ENCODE measurements around the gene ARHGAP22.

ARHGAP22 gene

DNA sequence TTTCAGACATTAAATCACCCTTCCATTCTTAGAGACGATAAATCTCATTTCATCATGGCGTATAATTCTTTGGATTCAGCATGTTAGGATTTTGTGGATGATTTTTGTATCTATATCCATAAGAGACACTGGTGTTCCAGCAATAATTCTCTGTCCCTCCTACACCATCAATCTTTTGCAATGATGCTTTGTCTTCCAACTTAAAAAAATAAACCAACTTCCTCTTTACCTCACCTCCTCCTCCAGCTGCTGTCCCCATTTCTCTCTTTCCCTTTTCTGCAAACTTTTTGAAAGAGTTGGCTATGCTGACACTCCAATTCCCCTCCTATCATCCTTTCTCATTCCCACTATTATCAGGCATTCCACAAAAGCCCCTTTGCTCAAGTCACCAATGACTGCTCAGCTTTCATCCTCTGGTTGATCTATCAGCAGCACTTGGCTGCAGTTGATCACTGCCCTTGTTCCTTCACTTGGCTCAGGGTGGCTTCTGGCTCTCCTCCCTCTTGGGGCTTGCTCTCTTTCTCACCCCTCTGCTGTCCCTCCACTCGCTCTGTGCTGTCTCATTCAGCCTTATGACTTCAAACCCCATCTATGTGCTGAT is 130.0 kb downstream of the ARHGAP22 start:
- no peak for DNase-seq

DNA sequence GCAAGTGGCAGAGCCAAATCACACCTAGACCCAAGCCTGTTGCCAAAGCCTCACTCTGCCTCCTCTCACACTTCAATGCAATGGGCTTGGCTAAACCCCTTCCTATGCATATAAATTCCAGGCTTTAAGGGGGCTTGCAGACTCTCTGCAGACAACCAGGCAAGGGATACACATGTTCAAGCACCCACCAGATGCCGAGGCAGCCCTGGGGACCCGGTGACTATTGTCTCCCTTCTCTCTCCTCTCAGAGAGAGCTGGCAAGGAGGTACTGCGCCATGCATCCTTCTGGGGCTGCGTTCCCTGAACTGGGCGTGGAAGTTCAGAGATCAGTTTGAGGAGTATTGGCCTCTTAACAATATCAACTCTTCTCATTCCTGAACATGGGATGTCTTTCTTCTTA is 131.2 kb downstream of the ARHGAP22 start:
- DNase-seq = no peak

DNA sequence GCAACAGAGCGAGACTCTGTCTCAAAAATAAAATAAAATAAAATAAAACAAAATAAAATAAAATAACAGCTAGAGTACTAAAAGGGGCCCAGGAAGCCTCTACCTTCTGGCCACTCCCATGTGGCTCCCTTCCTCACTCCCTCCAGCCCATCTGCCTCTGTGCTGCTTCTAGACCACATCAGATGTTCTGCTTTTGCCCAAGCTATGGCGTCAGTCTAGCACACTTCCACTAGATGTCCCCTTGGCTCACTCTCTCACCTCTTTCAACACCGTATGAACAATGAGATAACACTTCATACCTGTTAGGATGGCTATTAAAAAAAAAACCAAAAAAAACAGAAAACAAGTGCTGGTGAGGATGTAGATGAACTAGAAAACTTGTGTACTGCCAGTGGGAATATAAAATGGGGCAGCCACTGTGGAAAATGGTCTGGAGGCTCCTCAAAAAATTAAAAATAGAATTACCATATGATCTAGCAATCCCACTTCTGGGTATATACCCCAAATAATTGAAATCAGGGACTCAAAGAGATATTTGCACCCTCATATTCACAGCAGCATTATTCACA is 132.3 kb downstream of the ARHGAP22 start:
- no peak for DNase-seq

DNA sequence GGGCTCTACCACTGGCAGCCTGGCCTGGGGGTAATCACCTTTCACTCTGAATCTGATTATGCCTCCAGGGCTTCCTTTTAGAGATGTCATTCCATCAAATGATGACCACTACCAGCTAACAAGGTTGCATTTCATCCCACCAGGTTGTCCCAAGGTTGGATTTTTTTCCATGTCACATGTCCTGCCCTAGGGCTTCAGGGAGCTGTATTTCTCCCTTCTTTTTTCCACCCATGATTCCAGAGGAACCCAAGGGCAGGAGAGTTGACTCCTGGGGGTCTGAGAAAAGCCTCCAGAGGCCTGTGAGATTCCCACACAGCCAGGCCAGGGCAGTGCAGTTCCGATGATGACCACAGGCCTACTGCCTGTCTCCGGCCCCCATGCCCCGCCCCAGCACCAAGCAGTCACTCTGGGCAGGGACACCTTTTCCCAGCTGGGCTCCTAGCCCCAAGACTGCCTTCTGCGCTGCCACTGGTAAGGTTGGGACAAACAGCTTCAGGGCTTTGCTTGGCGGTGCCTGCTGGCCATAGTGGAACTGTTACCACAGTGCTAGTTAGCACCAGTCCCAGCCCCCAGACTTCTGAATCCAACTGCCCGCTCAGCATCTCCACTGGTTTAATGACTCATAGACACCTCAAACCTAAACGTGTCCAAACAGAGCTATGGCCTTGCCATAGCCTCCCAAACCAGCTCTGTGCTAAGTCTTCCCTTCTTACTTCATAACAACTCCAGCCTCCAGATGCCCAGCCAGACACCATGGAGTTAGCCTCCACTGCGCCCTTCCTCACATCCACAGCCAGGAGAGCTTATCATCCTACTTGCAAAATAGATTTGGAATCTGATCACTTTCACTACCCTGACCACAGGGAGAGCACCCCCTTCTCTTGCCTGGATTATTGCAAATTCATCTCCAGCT is 133.7 kb downstream of the ARHGAP22 start:
- DNase-seq = no peak

DNA sequence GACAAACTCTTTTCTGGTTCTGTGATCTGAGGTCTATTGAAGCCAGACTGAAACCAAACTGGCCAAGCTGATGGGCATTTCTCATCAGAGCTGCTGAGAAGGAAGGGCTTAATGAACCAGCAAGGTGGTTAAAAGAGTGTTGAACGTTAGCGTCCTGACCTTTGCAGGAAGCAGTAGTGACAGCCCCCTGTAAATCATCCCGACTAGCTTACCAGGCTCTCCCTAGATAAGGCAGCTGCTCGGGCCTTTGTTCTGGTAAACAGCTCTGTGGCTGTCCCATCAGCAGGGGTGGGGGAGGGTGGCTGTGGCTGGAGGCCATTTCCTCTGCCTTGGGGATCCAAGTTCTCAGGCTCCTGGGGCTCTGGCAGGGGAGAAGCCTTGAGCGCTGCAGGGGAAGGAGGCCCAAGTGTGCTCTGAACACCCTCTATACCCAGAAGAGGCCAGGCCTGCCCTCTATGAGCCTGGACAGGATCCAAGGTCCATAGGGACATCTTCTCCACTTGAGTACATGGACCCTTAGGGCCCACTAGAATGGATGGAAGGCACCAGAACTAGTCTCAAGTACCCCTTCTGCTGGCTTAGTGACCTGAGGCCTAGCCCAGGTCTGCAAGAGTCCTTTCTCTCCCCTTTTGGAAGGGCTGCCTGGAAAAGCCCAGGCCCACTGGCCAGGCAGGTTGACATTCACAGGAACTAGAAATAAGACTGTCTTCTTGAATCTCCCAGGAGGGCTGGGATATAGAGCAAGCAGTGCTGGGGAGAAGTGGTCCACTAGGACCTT is 134.6 kb downstream of the ARHGAP22 start:
- no peak for DNase-seq

DNA sequence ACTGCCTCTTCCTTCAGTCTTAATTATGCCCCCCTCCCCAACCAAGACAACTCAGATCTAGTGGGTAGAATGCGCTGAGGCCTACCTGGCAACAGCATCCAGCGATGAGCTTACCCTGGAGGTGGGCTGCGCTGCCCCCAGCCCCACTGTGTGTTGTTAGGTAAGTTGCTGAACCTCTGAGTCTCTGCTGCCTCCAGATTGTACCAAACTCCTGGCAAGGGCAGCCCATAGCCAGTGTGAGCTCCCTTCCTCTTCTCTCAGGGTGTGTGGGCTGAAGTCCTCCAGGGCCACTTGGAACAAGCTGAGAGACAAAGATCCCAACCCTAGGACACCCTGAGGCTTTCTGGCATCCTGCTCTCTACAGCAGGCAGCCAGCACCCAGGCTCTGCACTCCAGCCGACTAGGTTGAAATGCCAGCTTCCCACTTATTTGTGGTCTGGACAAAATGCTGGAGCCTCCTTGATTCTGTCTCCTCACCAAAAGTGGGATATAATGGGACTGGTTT is 135.3 kb downstream of the ARHGAP22 start:
- no peak for DNase-seq

DNA sequence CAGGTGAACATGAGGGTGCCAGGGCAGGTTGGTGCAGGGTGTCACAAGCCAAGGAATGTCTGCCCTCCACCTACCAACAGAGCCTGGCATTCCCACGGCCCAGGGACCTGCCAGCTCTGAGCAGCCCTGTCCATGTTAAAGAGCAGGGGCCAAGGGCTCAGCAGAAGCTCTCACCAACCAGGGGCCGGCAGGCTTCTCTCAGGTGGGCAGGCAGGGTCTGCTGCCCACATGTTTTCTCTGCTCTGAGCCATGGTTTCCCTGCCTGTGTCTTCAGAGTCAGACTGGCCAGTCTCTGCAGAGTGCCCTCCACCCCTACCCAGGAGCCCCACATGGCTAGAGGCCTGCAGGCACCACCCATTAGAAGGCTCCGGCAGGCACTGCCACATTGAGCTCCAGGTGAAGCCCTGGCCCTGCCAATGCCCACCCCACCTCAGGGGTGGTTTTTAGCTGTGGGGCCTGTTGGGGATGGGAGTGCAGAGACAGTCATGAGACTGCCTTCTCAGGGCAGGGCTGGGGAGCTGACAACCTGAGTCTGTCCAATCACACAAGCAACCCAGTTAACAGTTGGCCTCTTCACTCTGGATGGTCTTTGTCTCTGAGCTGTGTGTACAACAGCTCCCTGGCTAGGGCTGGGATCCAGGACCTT is 135.9 kb downstream of the ARHGAP22 start:
- DNase-seq = no peak

DNA sequence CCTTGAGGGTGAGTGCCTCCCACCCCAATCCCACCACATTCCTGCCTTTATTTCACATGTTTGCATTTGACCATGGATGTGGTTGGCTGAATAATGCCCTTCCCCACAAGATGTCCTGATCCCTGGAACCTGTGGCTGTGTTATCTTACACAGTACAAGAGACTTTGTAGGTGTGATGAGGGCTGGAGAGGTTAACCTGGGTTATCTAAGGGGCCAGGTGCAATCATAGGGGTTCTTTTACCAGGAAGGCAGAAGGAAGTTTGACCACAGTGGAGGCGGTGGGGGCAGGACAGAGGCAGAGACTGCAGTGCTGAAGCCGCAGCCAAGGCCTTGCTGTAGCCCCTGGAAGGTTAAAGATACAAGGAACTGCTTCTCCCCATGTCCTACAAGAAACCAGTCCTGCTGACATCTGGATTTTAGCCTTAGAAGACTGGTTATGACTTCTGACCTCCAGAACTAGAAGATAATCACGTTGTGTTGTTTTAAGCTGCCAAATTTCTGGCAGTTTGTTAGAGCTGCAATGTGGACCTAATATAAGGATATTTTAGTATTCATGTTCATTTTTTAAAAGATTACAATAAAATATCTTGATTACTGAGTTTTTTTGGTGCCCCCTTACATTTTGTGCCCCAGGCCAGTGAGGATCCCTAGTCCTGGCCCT is 136.6 kb downstream of the ARHGAP22 start:
- no peak for DNase-seq

DNA sequence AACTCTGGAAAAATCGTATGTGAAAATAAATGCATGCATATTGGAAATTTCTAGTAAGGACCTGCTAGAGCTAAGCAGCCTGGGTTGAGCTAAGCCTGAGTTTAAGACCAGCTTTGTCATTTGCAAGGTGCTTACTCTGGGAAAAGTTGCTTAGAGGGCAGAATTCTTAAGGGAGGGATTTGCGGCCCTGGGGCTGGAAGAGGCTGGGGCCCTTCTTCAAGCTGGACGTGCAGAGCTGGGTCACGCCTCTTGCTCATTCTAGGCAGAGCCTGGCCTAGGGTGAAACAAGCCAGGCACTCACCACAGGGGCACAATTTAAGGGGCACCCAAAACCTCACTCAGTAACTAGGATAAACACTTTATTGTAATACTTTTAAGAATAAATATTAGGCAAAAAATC is 137.2 kb downstream of the ARHGAP22 start:
- DNase-seq = no peak

DNA sequence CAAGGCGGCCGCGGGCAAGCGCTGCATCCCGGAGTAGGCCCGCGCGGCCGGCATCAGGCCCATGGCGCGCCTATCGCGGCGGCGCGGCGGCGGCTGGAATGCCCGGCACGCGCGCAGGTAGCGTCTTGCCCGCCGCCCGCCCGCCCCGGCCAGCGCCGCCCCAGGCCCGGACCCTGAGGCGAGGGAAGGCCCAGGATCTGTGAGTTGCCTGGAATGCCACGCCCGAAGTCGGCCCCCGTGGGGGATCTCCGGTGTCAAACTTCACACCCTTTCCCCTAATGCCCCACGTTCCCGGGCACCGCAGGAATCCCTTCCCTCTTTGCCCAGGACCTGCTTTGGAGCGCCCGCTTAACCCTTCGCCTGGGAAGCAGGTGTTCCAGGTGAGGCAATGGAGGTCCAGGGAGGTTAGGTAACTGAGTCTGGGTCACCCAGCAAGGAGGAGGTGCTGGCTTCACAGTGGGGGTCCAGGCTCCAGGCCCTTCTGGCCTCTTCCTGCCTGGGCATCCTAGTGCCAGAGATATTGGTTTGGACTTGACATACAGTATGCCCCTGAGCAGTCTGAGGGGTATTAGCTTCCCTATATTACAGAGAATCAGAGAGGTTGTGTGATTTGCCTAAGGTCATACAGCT is 138.1 kb downstream of the ARHGAP22 start:
- no peak for DNase-seq

DNA sequence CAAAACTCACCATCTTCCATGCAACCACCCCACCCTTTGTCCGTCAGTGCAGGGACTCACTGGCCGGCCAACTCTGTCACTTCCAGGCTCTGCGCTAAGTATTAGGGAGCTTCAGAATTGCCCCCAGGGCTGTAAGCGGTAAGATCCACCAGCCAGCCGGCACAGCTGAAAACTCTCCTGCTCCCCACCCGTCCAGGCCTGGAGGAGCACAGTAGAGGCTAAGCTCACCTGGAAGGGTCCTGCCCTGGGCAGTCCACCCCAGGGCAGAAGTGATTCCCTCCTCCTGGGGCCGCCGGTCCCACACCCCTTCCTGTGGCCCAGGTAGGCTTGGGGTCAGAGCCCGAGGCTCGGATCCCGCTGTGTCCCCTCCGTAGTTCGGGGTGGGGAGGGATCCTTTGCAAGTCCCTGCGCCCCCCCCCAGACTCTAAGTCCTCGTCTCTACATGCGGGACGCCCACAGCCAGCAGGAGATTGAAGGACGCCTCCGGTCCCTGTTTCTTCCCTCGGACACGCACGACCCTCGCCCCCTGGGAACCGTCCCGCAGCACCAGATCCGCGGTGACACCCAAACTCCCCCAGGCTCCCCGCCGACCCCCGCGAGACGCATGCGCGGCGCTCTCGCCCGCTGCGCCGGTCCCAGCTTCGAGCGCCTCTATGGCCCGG is 138.9 kb downstream of the ARHGAP22 start:
- DNase-seq = no peak

DNA sequence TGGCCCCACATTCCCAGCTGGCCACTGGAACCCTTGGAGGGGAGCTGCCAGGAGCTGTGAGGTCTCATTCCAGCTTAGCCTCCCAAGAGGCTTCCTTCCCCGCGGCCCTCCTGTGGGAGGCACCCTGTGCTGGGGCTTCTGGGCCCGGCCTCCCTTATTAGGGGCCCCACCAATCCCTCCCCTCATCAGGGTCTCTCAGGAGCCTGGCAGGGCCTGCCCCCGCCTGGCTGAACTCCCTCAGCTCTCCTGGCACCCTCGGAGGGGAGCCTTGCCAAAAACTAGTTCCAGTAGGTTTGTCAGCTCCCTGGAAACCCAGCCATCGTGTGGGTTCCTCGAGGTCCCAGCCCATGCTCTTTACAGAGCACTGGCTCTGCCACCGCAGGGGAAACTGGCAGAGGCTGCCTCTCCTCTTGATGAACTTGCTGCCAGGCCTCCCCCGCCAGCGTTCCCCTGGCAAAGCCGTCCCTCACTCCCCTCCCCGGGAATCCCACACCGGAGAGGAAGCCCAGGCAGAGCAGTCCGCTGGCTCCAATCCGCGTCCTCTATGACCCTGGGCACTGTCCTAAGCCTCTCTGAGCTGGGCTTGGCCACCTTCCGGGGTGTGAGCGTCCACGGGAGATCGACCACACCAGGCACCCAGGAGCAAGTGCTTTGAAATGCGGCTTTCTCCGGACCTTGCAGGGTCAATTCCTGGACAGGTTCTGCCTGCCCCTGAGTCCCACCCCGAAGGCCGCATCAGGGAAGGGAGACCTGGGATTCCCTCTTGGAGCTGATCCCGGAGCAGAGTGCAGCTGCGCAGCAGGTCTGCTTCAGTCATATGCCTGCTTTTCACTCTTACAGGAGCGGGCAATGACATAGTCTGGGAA is 139.8 kb downstream of the ARHGAP22 start:
- DNase-seq = no peak

DNA sequence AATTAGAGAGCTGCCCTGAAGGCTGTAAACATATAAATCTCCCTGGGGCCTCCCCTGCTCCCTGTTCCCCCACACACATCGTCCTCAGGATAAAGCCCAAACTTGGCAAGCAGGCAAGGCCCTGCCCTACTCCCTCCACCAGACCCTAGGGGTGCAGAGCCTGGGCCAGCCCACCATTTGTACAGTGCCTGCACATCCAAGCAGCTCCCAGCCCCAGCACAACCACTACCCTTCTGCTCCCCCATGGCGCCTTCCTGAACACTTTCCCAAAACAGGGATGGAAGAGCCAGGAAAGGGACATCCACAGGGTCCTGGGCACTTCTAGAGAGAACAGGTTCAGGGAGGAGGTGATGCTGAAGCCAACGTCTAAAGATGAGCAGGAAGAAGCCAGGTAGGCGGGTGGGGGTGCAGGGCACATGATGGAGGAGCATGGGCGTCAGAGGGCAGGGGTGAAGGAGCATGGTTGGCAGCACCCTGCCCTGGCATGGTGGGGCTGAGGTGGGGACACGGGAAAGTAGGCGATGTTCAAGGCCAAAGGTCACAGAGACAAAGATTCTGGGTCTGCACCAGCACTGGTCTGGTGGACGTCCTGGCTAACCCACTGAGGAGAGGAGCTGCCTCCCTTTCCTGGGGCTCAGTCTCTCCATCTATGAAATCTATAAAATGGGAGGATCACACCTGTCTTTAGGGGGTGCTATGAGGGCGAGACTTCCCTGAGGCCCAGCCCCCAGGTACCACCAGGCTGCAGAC is 140.6 kb downstream of the ARHGAP22 start:
- DNase-seq = no peak

DNA sequence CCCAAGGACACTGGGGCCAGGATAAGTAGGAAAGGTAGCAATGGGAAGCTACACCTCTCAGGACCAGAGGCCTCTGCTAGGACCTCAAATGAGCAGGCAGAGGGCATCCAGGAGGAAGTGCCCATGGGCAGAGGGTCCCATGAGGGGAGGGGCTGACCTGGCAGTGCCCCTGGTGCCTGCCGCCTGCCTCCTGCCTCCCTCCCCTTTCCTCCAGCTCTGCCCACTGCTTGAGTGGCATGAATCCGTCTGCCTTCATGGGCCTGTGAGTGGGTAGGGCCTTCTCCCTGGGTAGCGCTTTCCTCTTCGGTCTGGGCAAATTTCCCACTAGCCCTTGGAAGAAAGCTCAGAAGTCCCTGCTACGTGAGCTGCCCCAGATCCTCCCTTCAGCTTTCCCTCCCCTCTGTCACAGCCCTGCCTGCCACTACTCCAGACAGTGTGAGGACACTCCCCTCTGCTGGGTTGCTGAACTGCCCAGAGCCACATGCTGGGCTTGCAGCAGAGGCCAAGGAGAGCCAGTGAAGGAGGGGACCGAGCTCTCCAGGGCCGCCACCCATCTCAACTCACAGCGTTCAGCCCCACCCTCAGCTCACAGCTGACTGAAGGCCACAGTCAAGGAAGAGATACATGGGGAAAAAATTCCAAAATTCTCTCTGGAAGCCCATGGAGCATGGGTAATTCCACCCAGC is 141.4 kb downstream of the ARHGAP22 start:
- DNase-seq = no peak

DNA sequence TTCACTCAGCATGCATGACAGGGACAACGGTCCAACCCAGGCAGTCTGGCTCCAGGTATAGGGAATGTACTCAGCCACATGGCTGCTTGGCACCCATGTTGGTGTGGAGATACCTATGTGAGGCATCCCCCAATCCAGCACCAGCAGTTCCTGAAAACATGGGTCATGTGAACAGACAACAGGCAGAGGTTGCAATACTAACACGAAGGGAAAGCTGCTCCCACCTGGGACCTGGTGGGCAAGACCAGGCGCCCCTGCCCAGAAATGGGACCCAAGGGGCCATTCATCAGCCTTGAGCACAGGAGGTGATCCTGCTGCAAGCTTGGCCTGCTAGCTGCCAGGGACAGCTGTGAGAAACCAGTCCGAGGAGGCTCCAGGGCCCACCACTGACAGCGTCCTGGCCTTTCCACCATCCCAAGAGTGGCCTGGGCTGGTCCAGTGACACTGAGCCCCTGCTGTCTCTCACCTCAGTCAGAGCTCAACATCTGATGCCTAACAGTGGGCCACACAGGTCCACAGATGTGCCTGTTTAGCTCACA is 142.3 kb downstream of the ARHGAP22 start:
- DNase-seq = no peak

DNA sequence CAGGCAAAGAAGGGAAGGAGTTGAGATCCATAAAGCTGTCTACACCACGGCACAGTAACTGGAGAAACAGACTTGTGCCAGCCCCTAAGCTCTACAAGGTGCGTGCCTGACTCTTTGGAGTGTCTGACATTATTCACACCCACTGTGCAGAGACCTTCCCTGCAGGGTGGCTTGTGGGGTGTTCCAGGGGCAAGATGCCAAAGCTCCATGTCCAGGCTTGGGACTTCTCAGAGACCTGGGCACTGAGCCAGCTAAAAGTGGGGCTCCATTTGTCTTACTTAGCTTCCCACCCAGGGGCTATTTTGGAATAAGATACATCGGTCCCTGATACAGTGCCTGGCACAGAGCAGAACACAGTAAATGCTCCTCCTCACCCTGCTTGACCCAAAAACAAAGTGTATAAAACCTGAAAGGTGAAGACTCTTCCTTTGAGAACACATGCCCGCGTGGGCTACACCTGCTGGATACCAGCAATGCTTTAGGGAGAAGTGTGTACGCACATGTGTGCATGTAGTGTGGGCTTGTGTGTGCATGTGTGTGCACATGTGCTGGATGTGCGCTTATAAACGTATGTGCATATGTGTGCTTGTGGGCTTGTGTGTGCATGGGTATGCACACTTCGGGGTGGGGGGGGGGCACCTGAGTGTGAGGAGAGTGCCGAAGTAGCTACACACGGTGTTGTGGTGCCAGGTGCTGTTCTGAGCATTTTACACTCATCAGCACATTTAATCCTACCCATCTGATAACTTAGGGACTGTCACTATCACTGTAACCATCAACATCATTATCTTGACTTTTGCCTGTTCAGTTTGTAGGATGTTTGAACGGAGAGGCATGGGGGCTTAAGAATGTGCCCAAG is 143.0 kb downstream of the ARHGAP22 start:
- DNase-seq = no peak

DNA sequence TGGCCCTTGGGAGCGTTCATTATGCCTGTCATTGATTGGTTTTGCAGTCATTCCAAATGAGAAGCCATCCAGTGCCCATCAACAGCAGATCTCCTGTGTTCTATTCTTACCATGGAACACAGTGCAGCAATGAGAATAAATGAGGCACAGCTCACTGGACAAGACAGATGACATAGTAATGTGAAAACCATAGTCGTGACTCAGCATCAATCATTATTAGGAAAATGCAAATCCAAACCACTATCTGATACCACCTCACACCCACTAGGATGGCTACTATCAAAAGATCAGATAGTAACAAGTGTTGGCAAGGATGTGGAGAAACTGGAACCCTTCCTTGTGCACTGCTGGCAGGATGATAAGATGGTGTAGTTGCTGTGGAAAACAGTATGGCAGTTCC is 144.7 kb downstream of the ARHGAP22 start:
- no peak for DNase-seq
